Measurements from ENCODE around the gene XAB2. TPM values are rescaled to one million over a fixed set of nuclear protein-coding genes. Genes with fewer than 3 reads are reported as not detected.

Gene XAB2
- total RNA-seq, 4 donors from 2014 or later = 53.7 to 77.2 (median 55.4) TPM

- Histone ChIP-seq H3K27me3 (no peaks in the 10 kb centered on the region), H3K9me3 (no peaks in the 10 kb centered on the region), H3K27ac (no peak overlapping the region), H3K36me3 (no peaks in the 10 kb centered on the region), H3K4me3 (replicated peaks in 1 of 3) (no peak overlapping the region), H3K4me1 (peaks cover 4 to 15% of the 10 kb centered on the region in 2 donors)
- intact Hi-C loops (cut with DNase I) = loop anchor here (5.0 kb wide), 1 partner anchor 43 kb away; the partner anchor contains the start of gene TRAPPC5
- no peak for DNase-seq
- no peak for TF ChIP-seq CTCF (IDR thresholded peaks at IDR 0.05)
- TF ChIP-seq POLR2A (IDR thresholded peaks at IDR 0.05) = no peak
- WGBS, 2 donors = 75 to 79% methylated on average over 10 to 12 of the region's 12 CpGs
These were observed 9.6 kb upstream of the XAB2 start for GRCh38 chr19:7638802-7639465.

- Histone ChIP-seq H3K9me3 (no peaks in the 10 kb centered on the region), H3K36me3 (no peaks in the 10 kb centered on the region), H3K27ac (peak overlapping the region; percentile 42 to 78 (median 58)), H3K4me3 (replicated peaks in 1 of 3) (peak overlapping the region; percentile 33 to 73 (median 48)), H3K27me3 (no peaks in the 10 kb centered on the region), H3K4me1 (peaks cover 4 to 15% of the 10 kb centered on the region in 2 donors)
- WGBS, 2 donors = 44% methylated on average over 20 to 26 of the region's 30 CpGs
- intact Hi-C loops (cut with DNase I) = loop anchor here (5.0 kb wide), 1 partner anchor 45 kb away; the partner anchor contains the start of gene TRAPPC5
- TF ChIP-seq CTCF (IDR thresholded peaks at IDR 0.05) (no peak), POLR2A (IDR thresholded peaks at IDR 0.05) (no peak)
- peak; percentile 25 to 39 for DNase-seq
These were observed 8.3 kb upstream of the XAB2 start for GRCh38 chr19:7637374-7638256.

GRCh38 chr19:7636691-7637373 lies 7.5 kb upstream of the XAB2 start, which contains the start of gene STXBP2:
Gene STXBP2 (plus strand): TSS chr19:7637110. CDS start chr19:7637150, 40 bp downstream.
- peak within 1 kb of the TSS; percentile 33 to 73 (median 48) for H3K4me3 ChIP-seq (replicated peaks in 1 of 3)
- H3K4me1 ChIP-seq = peaks cover 4 to 15% of the 10 kb centered on the region in 2 donors
- H3K36me3 ChIP-seq = no peaks in the 10 kb centered on the region
- H3K9me3 ChIP-seq = no peaks in the 10 kb centered on the region
- H3K27me3 ChIP-seq = no peaks in the 10 kb centered on the region
- 6 to 50% methylated on average over 4 to 25 of the region's 61 CpGs for WGBS, 2 donors
- peak within 1 kb of the TSS; percentile 42 to 78 (median 58) for H3K27ac ChIP-seq
- intact Hi-C loops (cut with DNase I) = loop anchor here (5.0 kb wide), 1 partner anchor 45 kb away; the partner anchor contains the start of gene TRAPPC5
- peak; percentile 84 to 85 for DNase-seq
- peak in 1 of 2 donors; percentile 64 for TF ChIP-seq POLR2A (IDR thresholded peaks at IDR 0.05)
- peak in 3 of 6 experiments; percentile 33 to 57 (median 34) for TF ChIP-seq CTCF (IDR thresholded peaks at IDR 0.05)

- H3K9me3 ChIP-seq = no peaks in the 10 kb centered on the region
- no peak for DNase-seq
- TF ChIP-seq CTCF (IDR thresholded peaks at IDR 0.05) (no peak), POLR2A (IDR thresholded peaks at IDR 0.05) (no peak)
- WGBS, 2 donors = 72 to 82% methylated on average over 8 to 16 of the region's 16 CpGs
- peak overlapping the region in 1 of 3 donors; percentile 48 for H3K4me3 ChIP-seq (replicated peaks in 1 of 3)
- peaks cover 4 to 15% of the 10 kb centered on the region in 2 donors for H3K4me1 ChIP-seq
- intact Hi-C loops (cut with DNase I) = loop anchor here (5.0 kb wide), 1 partner anchor 46 kb away; the partner anchor contains the start of gene TRAPPC5
- peak overlapping the region in 2 of 3 donors; percentile 18 to 58 for H3K27ac ChIP-seq
- H3K27me3 ChIP-seq = no peaks in the 10 kb centered on the region
- H3K36me3 ChIP-seq = no peaks in the 10 kb centered on the region
These were observed 7.0 kb upstream of the XAB2 start for GRCh38 chr19:7636317-7636690.

All from thyroid gland (tissue), 4 donors.